Astrocyte (in vitro differentiated cells and primary cell): ENCODE results near the gene CDNF. TPM values are rescaled to one million over a fixed set of nuclear protein-coding genes. Genes with fewer than 3 reads are reported as not detected.

Experiments used
- DNase-seq: peaks from one replicate; pipeline ENCODE4 v3.0.0-alpha.2; 2010; ENCODE audit warnings: low read depth
- FAIRE-seq: peaks from 2 replicates; lab custom pipeline; 2011; peaks lifted over from hg19 to GRCh38; lab: Jason Lieb, UNC
- H2AFZ ChIP-seq: 2 replicates; pipeline ENCODE4 v1.6.0; 2012; ENCODE audit warnings: low read depth, low read length, inconsistent platforms
- H3K27ac ChIP-seq: 2 replicates; pipeline ENCODE4 v1.5.1; 2011; ENCODE audit warnings: low read depth, low read length, inconsistent platforms
- H3K27me3 ChIP-seq: 2 replicates; pipeline ENCODE4 v1.6.0; 2011; ENCODE audit warnings: low read length, inconsistent platforms; ENCODE audit not compliant: insufficient read depth
- H3K36me3 ChIP-seq: 2 replicates; pipeline ENCODE4 v1.5.1; 2011; ENCODE audit warnings: low read length, inconsistent platforms; ENCODE audit not compliant: insufficient read depth
- H3K4me1 ChIP-seq: 2 replicates; pipeline ENCODE4 v1.5.1; 2011; ENCODE audit warnings: low read length, inconsistent platforms; ENCODE audit not compliant: insufficient read depth
- H3K4me2 ChIP-seq: 2 replicates; pipeline ENCODE4 v1.6.0; 2012; ENCODE audit warnings: low read length, inconsistent platforms
- H3K4me3 ChIP-seq: 2 replicates; pipeline ENCODE4 v1.5.1; 2011; ENCODE audit warnings: low read depth, mild to moderate bottlenecking, low read length, inconsistent platforms; ENCODE audit not compliant: insufficient read depth
- H3K79me2 ChIP-seq: 2 replicates; pipeline ENCODE4 v1.6.0; 2012; ENCODE audit warnings: mild to moderate bottlenecking, low read length, inconsistent platforms; ENCODE audit not compliant: insufficient read depth
- H3K9ac ChIP-seq: 2 replicates; pipeline ENCODE4 v1.6.0; 2012; ENCODE audit warnings: mild to moderate bottlenecking, low read length, inconsistent platforms
- H3K9me3 ChIP-seq: 2 replicates; pipeline ENCODE4 v1.5.1; 2012; ENCODE audit warnings: low read depth, mild to moderate bottlenecking, low read length, inconsistent platforms; ENCODE audit not compliant: insufficient read depth
- H4K20me1 ChIP-seq: 2 replicates; pipeline ENCODE4 v1.6.0; 2012; ENCODE audit warnings: low read length, inconsistent platforms; ENCODE audit not compliant: insufficient read depth
- H3K27ac Mint-ChIP-seq: one replicate; pipeline ENCODE4 v1.8.0; 2021; ENCODE audit warnings: mild to moderate bottlenecking, mixed read lengths; ENCODE audit not compliant: unreplicated experiment
- H3K27me3 Mint-ChIP-seq: one replicate; pipeline ENCODE4 v1.8.0; 2021; ENCODE audit warnings: low read depth, mixed read lengths; ENCODE audit not compliant: unreplicated experiment
- H3K36me3 Mint-ChIP-seq: one replicate; pipeline ENCODE4 v1.8.0; 2021; ENCODE audit warnings: low read depth, mixed read lengths; ENCODE audit not compliant: unreplicated experiment
- H3K4me1 Mint-ChIP-seq: one replicate; pipeline ENCODE4 v1.8.0; 2021; ENCODE audit warnings: low read depth, mixed read lengths; ENCODE audit not compliant: unreplicated experiment
- H3K4me3 Mint-ChIP-seq: one replicate; pipeline ENCODE4 v1.8.0; 2021; ENCODE audit warnings: mild to moderate bottlenecking, moderate library complexity, mixed read lengths; ENCODE audit not compliant: unreplicated experiment
- H3K9me3 Mint-ChIP-seq: one replicate; pipeline ENCODE4 v1.8.0; 2021; ENCODE audit warnings: mild to moderate bottlenecking, mixed read lengths; ENCODE audit not compliant: unreplicated experiment
- EZH2 ChIP-seq: IDR thresholded peaks from 2 replicates; pipeline ENCODE4 v1.6.1; 2012; ENCODE audit warnings: mild to moderate bottlenecking, low read length, inconsistent platforms; ENCODE audit not compliant: insufficient read depth
- total RNA-seq: library from RNA; stranded (reverse); gene quantifications from 2 replicates; pipeline ENCODE4 v1.2.1, GENCODE V29; 2021
- TF ChIP-seq, protein P1 (sequence below): IDR thresholded peaks from 2 replicates; pipeline ENCODE4 v1.5.1; 2011; ENCODE audit warnings: low read depth, mild to moderate bottlenecking, inconsistent platforms, low read length, moderate library complexity; ENCODE audit not compliant: insufficient read depth

Gene CDNF
- total RNA-seq, 1 donor from 2014 or later = 1.4 TPM

DNA sequence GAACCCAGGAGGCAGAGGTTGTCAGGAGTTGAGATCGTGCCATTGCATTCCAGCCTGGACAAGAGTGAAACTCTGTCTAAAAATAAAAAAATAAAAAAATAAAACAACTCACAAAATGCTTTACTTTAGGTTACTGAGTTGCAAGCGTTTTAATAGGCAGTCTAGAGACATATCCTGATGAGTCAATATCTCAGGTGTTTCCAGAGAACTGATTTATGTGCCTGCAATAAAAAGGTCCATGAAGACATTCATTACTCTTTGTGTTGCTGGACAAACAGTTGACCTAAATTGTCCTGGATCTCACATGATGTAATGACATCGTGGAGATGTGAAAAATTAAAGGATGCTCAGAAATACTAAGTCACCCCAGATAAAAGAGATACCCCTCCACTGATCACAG, 31.5 kb downstream of the CDNF start:
- H3K27ac Mint-ChIP-seq = no peak overlapping the region

DNA sequence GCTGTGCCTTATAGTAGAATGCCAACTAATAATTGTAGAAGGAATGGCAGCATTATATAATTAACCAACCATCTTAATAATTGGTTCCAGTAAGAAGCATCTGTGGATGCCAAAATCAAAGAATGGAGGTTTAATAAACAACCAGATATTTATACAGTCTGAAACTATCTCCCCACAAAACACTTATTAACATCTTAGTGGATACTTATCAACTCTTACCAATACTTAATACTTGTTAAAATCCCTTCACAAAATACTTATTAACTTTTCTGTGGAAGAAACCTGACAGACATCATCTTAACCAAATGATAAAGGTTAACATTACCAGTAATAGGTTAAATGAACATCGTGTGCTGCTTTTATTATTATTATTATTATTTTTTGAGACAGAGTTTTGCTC, 34.0 kb downstream of the CDNF start:
- FAIRE-seq = no peak
- H3K4me3 ChIP-seq = no peak overlapping the region
- TF ChIP-seq, protein P1, sequence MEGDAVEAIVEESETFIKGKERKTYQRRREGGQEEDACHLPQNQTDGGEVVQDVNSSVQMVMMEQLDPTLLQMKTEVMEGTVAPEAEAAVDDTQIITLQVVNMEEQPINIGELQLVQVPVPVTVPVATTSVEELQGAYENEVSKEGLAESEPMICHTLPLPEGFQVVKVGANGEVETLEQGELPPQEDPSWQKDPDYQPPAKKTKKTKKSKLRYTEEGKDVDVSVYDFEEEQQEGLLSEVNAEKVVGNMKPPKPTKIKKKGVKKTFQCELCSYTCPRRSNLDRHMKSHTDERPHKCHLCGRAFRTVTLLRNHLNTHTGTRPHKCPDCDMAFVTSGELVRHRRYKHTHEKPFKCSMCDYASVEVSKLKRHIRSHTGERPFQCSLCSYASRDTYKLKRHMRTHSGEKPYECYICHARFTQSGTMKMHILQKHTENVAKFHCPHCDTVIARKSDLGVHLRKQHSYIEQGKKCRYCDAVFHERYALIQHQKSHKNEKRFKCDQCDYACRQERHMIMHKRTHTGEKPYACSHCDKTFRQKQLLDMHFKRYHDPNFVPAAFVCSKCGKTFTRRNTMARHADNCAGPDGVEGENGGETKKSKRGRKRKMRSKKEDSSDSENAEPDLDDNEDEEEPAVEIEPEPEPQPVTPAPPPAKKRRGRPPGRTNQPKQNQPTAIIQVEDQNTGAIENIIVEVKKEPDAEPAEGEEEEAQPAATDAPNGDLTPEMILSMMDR = no peak
- TF ChIP-seq EZH2 = no peak

More for the DNA sequence above, 31.5 kb downstream of the CDNF start:
- peaks cover 2% of the 10 kb centered on the region for H3K27me3 ChIP-seq
- H3K4me2 ChIP-seq = no peak overlapping the region
- H3K4me3 ChIP-seq = no peak overlapping the region
- no peaks in the 10 kb centered on the region for H4K20me1 ChIP-seq
- no peaks in the 10 kb centered on the region for H3K4me1 ChIP-seq
- DNase-seq (no peak), FAIRE-seq (no peak)
- H3K4me3 Mint-ChIP-seq = no peak overlapping the region
- peaks cover 2% of the 10 kb centered on the region for H3K36me3 Mint-ChIP-seq
- no peaks in the 10 kb centered on the region for H3K79me2 ChIP-seq
- H3K9me3 Mint-ChIP-seq = no peaks in the 10 kb centered on the region
- H3K9ac ChIP-seq = no peak overlapping the region
- H3K27ac ChIP-seq = no peak overlapping the region
- no peaks in the 10 kb centered on the region for H3K36me3 ChIP-seq
- H2AFZ ChIP-seq = no peak overlapping the region
- TF ChIP-seq, protein P1 = no peak
- no peak for TF ChIP-seq EZH2
- no peaks in the 10 kb centered on the region for H3K4me1 Mint-ChIP-seq
- no peaks in the 10 kb centered on the region for H3K9me3 ChIP-seq
- peaks cover 4% of the 10 kb centered on the region for H3K27me3 Mint-ChIP-seq

DNA sequence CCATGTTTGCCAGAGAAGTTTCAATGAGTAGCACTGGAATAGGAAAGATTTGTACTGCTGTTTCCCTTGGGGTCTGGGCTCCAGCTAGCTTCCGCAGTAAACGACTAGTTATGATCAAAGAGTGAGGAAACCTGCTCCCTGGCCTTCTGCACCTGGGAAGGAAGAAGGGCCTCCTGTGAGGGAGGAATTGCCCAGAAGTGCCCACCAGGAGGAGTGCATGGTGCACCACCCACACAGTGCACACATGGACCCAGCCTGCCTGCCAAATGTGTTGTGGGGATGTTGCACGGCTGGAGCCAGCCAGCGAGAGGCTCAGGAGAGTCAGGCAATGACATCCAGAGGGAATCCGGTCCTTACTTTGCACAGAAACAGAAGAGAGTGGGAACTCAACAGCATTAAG, 36.1 kb downstream of the CDNF start:
- Histone ChIP-seq H3K4me1 (no peaks in the 10 kb centered on the region), H4K20me1 (no peaks in the 10 kb centered on the region), H3K36me3 (no peaks in the 10 kb centered on the region), H3K4me3 (no peak overlapping the region), H3K27ac (no peak overlapping the region), H3K79me2 (no peaks in the 10 kb centered on the region), H3K9ac (no peak overlapping the region), H3K27me3 (peaks cover 8% of the 10 kb centered on the region), H3K9me3 (no peaks in the 10 kb centered on the region), H2AFZ (no peak overlapping the region), H3K4me2 (no peak overlapping the region)
- H3K27me3 Mint-ChIP-seq = peaks cover 20% of the 10 kb centered on the region
- no peak for FAIRE-seq
- TF ChIP-seq, protein P1 = no peak
- no peak for TF ChIP-seq EZH2
- H3K27ac Mint-ChIP-seq = no peak overlapping the region
- DNase-seq = no peak
- no peaks in the 10 kb centered on the region for H3K36me3 Mint-ChIP-seq
- no peaks in the 10 kb centered on the region for H3K9me3 Mint-ChIP-seq
- no peak overlapping the region for H3K4me3 Mint-ChIP-seq
- H3K4me1 Mint-ChIP-seq = no peaks in the 10 kb centered on the region

More for the DNA sequence above, 34.0 kb downstream of the CDNF start:
- H3K9me3 Mint-ChIP-seq = no peaks in the 10 kb centered on the region
- no peak overlapping the region for H3K27ac Mint-ChIP-seq
- no peak overlapping the region for H3K27ac ChIP-seq
- H3K4me1 Mint-ChIP-seq = no peaks in the 10 kb centered on the region
- H3K27me3 Mint-ChIP-seq = peaks cover 20% of the 10 kb centered on the region
- no peaks in the 10 kb centered on the region for H3K4me1 ChIP-seq
- H3K9me3 ChIP-seq = no peaks in the 10 kb centered on the region
- no peak overlapping the region for H3K4me3 Mint-ChIP-seq
- no peaks in the 10 kb centered on the region for H3K36me3 Mint-ChIP-seq
- H3K9ac ChIP-seq = no peak overlapping the region
- no peak overlapping the region for H3K4me2 ChIP-seq
- no peaks in the 10 kb centered on the region for H3K36me3 ChIP-seq
- no peaks in the 10 kb centered on the region for H3K79me2 ChIP-seq
- peaks cover 5% of the 10 kb centered on the region for H3K27me3 ChIP-seq
- no peaks in the 10 kb centered on the region for H4K20me1 ChIP-seq
- no peak for DNase-seq
- no peak overlapping the region for H2AFZ ChIP-seq
